B cell (primary cell): ENCODE data around the gene TMEFF1. TPM values are rescaled to one million over a fixed set of nuclear protein-coding genes. Genes with fewer than 3 reads are reported as not detected.
A peak's percentile ranks its signal among the peaks of the same experiment; 100 is the strongest.

ENCODE experiments used
- ATAC-seq: fragments of 200-7000 bp; cut with Tn5 transposase; one replicate; pipeline ENCODE4 v1.10.0; 2021; ENCODE audit warnings: low read depth, mild to moderate bottlenecking, moderate number of reproducible peaks, moderate library complexity
- CTCF ChIA-PET: fragments of 350-600 bp; sonication (Branson Sonifier 250); formaldehyde crosslinking; loops from one replicate; lab custom pipeline; 2021; ENCODE audit warnings: antibody characterized with exemption, inconsistent platforms; lab: Charles Lee
- POLR2A ChIA-PET: fragments of 350-600 bp; sonication (Branson Sonifier 250); formaldehyde crosslinking; loops from one replicate; lab custom pipeline; 2021; ENCODE audit warnings: antibody characterized with exemption; lab: Charles Lee
- DNase-seq: peaks from one replicate; pipeline ENCODE4 v3.0.0; 2013
- H2AFZ ChIP-seq: 2 replicates; pipeline ENCODE4 v1.6.1; 2012; ENCODE audit warnings: mild to moderate bottlenecking, low read depth, low read length; ENCODE audit not compliant: insufficient read depth, poor library complexity, severe bottlenecking
- H3K27ac ChIP-seq, 2 donors: 1 replicate in 1 of 2; 2 replicates in 1 of 2; pipeline ENCODE4 v1.5.1; 2012 to 2013; ENCODE audit warnings: low read length in 2 of 2, mild to moderate bottlenecking in 2 of 2, moderate library complexity in 1 of 2
- H3K27me3 ChIP-seq, 4 experiments: fragments of 200-600 bp in 1 of 4; sonication (generic) in 1 of 4; replicated peaks in 1 of 4; 1 replicate in 2 of 4; 2 replicates in 2 of 4; pipeline versions ENCODE4 v1.6.1 to v1.7.0; 2013 to 2016; ENCODE audit warnings: low read length in 3 of 4, mild to moderate bottlenecking in 2 of 4, mixed read lengths in 1 of 4, moderate library complexity in 1 of 4; ENCODE audit not compliant: insufficient read depth in 4 of 4, control insufficient read depth in 3 of 4; ENCODE audit errors: control extremely low read depth in 1 of 4
- H3K36me3 ChIP-seq, 2 experiments: replicated peaks in 1 of 2; 1 replicate in 1 of 2; 2 replicates in 1 of 2; pipeline versions ENCODE4 v1.6.1 to v1.7.1; 2013; ENCODE audit warnings: low read length in 1 of 2; ENCODE audit not compliant: insufficient read depth in 2 of 2, control insufficient read depth in 1 of 2; ENCODE audit errors: control extremely low read depth in 1 of 2, extremely low read depth in 1 of 2
- H3K4me1 ChIP-seq, 2 donors: fragments of 200-600 bp in 1 of 2; sonication (generic) in 1 of 2; 1 replicate in 1 of 2; 2 replicates in 1 of 2; pipeline versions ENCODE4 v1.5.1 to v1.6.1; 2013 to 2017; ENCODE audit warnings: low read length in 2 of 2; ENCODE audit not compliant: control insufficient read depth in 2 of 2, insufficient read depth in 2 of 2
- H3K4me2 ChIP-seq: replicated peaks from 2 replicates; pipeline ENCODE3; 2012; ENCODE audit warnings: mild to moderate bottlenecking, low read depth, low read length; ENCODE audit not compliant: poor library complexity, severe bottlenecking
- H3K4me3 ChIP-seq, 5 experiments: fragments of 200-600 bp in 1 of 5; sonication (generic) in 1 of 5; 1 replicate in 3 of 5; 2 replicates in 2 of 5; pipeline versions ENCODE4 v1.5.1 to v1.7.0; 2011 to 2016; ENCODE audit warnings: low read length in 4 of 5, mild to moderate bottlenecking in 4 of 5, low read depth in 2 of 5, control low read depth in 1 of 5, moderate library complexity in 1 of 5; ENCODE audit not compliant: insufficient read depth in 1 of 5; ENCODE audit errors: control extremely low read depth in 1 of 5, extremely low read depth in 1 of 5
- H3K79me2 ChIP-seq: fragments of 200-600 bp; sonication (generic); one replicate; pipeline ENCODE4 v1.6.0; 2016; ENCODE audit warnings: low read length; ENCODE audit not compliant: control insufficient read depth, insufficient read depth
- H3K9ac ChIP-seq: fragments of 200-600 bp; sonication (generic); 2 replicates; pipeline ENCODE4 v1.6.1; 2017; ENCODE audit warnings: mild to moderate bottlenecking, low read length, moderate library complexity
- H3K9me3 ChIP-seq, 3 donors: one replicate each; pipeline versions ENCODE4 v1.6.1 to v1.7.1; 2013; ENCODE audit warnings: low read length in 2 of 3; ENCODE audit not compliant: control insufficient read depth in 2 of 3, insufficient read depth in 1 of 3; ENCODE audit errors: control extremely low read depth in 1 of 3
- H4K20me1 ChIP-seq: 2 replicates; pipeline ENCODE4 v1.6.0; 2012; ENCODE audit warnings: mild to moderate bottlenecking, low read length; ENCODE audit not compliant: insufficient read depth, control insufficient read depth, poor library complexity, severe bottlenecking
- H3K27ac Mint-ChIP-seq: one replicate; pipeline ENCODE4 v1.8.0; 2021; ENCODE audit warnings: mixed read lengths
- H3K27me3 Mint-ChIP-seq: one replicate; pipeline ENCODE4 v1.8.0; 2021; ENCODE audit warnings: mixed read lengths
- H3K4me1 Mint-ChIP-seq: one replicate; pipeline ENCODE4 v1.8.0; 2021; ENCODE audit warnings: mixed read lengths
- H3K4me3 Mint-ChIP-seq: one replicate; pipeline ENCODE4 v1.8.0; 2021; ENCODE audit warnings: mixed read lengths
- H3K9me3 Mint-ChIP-seq: one replicate; pipeline ENCODE4 v1.8.0; 2022; ENCODE audit warnings: mixed read lengths; ENCODE audit not compliant: insufficient read depth
- EZH2 ChIP-seq: IDR thresholded peaks from 2 replicates; pipeline ENCODE4 v1.6.1; 2012; ENCODE audit warnings: borderline replicate concordance, low read depth, mild to moderate bottlenecking, moderate library complexity, low read length; ENCODE audit not compliant: insufficient read depth, poor library complexity, severe bottlenecking
- WGBS: methylation state at CpG from one replicate; pipeline ENCODE4 v1.1.5; 2013; ENCODE audit warnings: missing lambda C conversion rate; ENCODE audit not compliant: insufficient coverage; 5-methylcytosine and 5-hydroxymethylcytosine counted together
- intact Hi-C: fragments of 100-400 bp; cut with micrococcal nuclease; formaldehyde crosslinking; loops from one replicate; pipeline ENCODE4 v1.10.0; 2022
- polyA plus RNA-seq: library from polyadenylated mRNA; depleted of rRNA; stranded (reverse); fragments of >200 nt; gene quantifications from 2 replicates; pipeline ENCODE4 v1.2.3, GENCODE V29; 2012
- total RNA-seq, 2 donors: library from RNA; stranded (reverse); fragments of 120-200 nt in 1 of 2; gene quantifications; 1 replicate in 1 of 2; 2 replicates in 1 of 2; pipeline versions ENCODE4 v1.2.3 to v1.2.4, GENCODE V29; 2013 to 2022
- TF ChIP-seq, protein P1 (sequence below): fragments of 200-600 bp; IDR thresholded peaks from one replicate; pipeline ENCODE4 v1.8.0; 2022; ENCODE audit warnings: antibody characterized with exemption, mild to moderate bottlenecking

The TMEFF1 gene
- total and polyA plus RNA-seq, 2 donors (not counting 1 experiment from before 2014, with no cell fraction given) = not detected

DNA sequence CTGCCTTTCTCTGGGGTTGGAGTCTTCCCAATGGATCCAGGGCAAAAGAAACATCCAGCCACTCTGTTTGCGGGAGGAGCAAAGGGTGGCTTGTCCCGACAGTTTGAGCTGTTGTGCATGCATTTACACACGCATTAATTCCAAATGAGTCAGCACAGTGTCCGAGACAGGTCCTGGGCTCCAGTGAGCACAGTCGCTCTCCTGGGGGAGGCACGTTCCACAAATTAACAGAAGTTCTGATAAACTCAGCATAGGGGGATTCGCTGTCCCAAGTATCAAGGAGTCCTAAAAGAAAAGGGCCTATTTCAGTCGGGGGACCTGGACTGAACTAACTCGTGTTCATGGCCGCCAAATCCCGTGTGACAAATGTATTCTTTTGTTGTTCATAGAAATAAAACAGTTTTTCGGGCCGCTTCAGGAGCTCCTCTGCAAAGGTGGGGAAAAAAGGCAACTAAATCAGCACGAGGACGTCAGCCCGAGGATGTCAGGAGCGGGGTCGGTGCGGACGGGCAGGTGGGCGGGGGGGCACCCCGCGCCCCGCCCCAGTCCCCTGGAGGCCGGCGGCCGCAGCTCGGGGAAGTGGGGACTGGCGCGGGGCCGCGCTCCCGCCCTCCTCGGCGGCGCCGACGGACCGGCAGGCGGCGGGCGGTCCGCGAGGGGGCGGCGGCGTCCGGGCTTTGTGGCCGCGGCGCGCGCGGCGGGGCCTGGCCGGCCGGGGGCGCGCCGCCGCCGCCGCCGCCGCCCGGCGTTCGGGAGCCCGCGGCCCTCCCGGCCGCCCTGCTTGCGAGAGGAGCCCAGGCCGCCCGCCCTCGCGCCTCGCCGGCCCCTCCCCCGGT lies 46.2 kb upstream of the TMEFF1 start, which contains the start of gene MSANTD3:
MSANTD3 (plus strand) TSS at position 614 of the 836 bp plus-strand sequence. CDS start 14,796 bp downstream, outside the sequence.
- H3K4me1 ChIP-seq = peaks cover 13 to 16% of the 10 kb centered on the region in 2 donors
- ChIA-PET CTCF (interaction anchor here (0.7 to 1.9 kb wide), 6 partner anchors 10 to 1429 kb away, joined by 3 to 11 read pairs (median 4); partner anchors contain the start of gene TEX10), POLR2A (interaction anchor here (0.6 kb wide), 1 partner anchor 30 kb away, joined by 3 read pairs; no protein-coding TSS in a partner anchor)
- peaks cover 2% of the 10 kb centered on the region for H3K27me3 Mint-ChIP-seq
- H3K4me2 ChIP-seq = peak within 1 kb of the TSS; percentile 98
- H3K9ac ChIP-seq = peak within 1 kb of the TSS; percentile 79
- no peaks in the 10 kb centered on the region for H3K9me3 Mint-ChIP-seq
- peak within 1 kb of the TSS; percentile 93 for H3K27ac Mint-ChIP-seq
- WGBS = under 1% methylated on average over 78 of the region's 80 CpGs
- TF ChIP-seq, protein P1, sequence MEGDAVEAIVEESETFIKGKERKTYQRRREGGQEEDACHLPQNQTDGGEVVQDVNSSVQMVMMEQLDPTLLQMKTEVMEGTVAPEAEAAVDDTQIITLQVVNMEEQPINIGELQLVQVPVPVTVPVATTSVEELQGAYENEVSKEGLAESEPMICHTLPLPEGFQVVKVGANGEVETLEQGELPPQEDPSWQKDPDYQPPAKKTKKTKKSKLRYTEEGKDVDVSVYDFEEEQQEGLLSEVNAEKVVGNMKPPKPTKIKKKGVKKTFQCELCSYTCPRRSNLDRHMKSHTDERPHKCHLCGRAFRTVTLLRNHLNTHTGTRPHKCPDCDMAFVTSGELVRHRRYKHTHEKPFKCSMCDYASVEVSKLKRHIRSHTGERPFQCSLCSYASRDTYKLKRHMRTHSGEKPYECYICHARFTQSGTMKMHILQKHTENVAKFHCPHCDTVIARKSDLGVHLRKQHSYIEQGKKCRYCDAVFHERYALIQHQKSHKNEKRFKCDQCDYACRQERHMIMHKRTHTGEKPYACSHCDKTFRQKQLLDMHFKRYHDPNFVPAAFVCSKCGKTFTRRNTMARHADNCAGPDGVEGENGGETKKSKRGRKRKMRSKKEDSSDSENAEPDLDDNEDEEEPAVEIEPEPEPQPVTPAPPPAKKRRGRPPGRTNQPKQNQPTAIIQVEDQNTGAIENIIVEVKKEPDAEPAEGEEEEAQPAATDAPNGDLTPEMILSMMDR = no peak
- no peak for TF ChIP-seq EZH2
- H3K27me3 ChIP-seq = peaks cover 0 to 2% (median 0%) of the 10 kb centered on the region in 4 experiments
- H3K36me3 ChIP-seq = no peaks in the 10 kb centered on the region
- peak within 1 kb of the TSS; percentile 95 for H3K4me3 Mint-ChIP-seq
- peak within 1 kb of the TSS; percentile 94 for H2AFZ ChIP-seq
- no peaks in the 10 kb centered on the region for H3K9me3 ChIP-seq
- intact Hi-C loops = loop anchor here (1.0 to 5.0 kb wide), 4 partner anchors 12 to 171 kb away; partner anchors contain the start of gene TEX10
- H3K4me3 ChIP-seq = peak within 1 kb of the TSS; percentile 40 to 77 (median 70)
- ATAC-seq = peak; percentile 90
- peak; percentile 75 for DNase-seq
- peaks cover 9% of the 10 kb centered on the region for H3K79me2 ChIP-seq
- H4K20me1 ChIP-seq = no peaks in the 10 kb centered on the region
- H3K4me1 Mint-ChIP-seq = peaks cover 21% of the 10 kb centered on the region
- H3K27ac ChIP-seq = peak within 1 kb of the TSS in 1 of 2 donors; percentile 59
